PFSK-1 (cell line): ENCODE data around the gene MALAT1.

ENCODE experiments used
- FOXP2 ChIP-seq: optimal IDR thresholded peaks from 2 replicates; pipeline ENCODE3; 2011; ENCODE audit warnings: borderline replicate concordance, control low read depth, inconsistent platforms; ENCODE audit not compliant: insufficient read depth; ENCODE audit errors: extremely low read length, extremely low read depth
- POLR2AphosphoS5 ChIP-seq: IDR thresholded peaks from 2 replicates; pipeline ENCODE4 v1.6.1; 2012; ENCODE audit warnings: low read depth, mild to moderate bottlenecking, control low read depth, low read length, moderate library complexity
- REST ChIP-seq, 2 experiments: IDR thresholded peaks; 2 replicates each; pipeline versions ENCODE4 v1.6.1 to v1.8.0; 2011 to 2012; ENCODE audit warnings: low read depth in 2 of 2, low read length in 2 of 2, control low read depth in 1 of 2, inconsistent platforms in 1 of 2, mild to moderate bottlenecking in 1 of 2, moderate library complexity in 1 of 2; ENCODE audit not compliant: insufficient read depth in 1 of 2
- SIN3A ChIP-seq: IDR thresholded peaks from 2 replicates; pipeline ENCODE4 v1.6.1; 2012; ENCODE audit warnings: mild to moderate bottlenecking, low read length, moderate library complexity, borderline replicate concordance; ENCODE audit not compliant: insufficient read depth
- TAF1 ChIP-seq: IDR thresholded peaks from 2 replicates; pipeline ENCODE4 v1.6.1; 2012; ENCODE audit warnings: low read length, control low read depth, borderline replicate concordance; ENCODE audit not compliant: insufficient read depth

- no peak for TF ChIP-seq SIN3A
- no peak for TF ChIP-seq POLR2AphosphoS5
- no peak for TF ChIP-seq TAF1
- TF ChIP-seq REST (IDR thresholded peaks at IDR 0.05; ENCODE audit: insufficient read depth in 1 of 2, low read depth in 2 of 2, low read length in 2 of 2): no peak
- TF ChIP-seq FOXP2: no peak
Observed at GRCh38 chr11:65456418-65456817, 42.4 kb upstream of the MALAT1 start.
